NCI-H146 (cell line): ENCODE results near the gene ALKAL2.
A peak's percentile ranks its signal among the peaks of the same experiment; 100 is the strongest.

Source experiments
- DNase-seq: peaks from one replicate; lab custom pipeline; 2025; lab: John Stamatoyannopoulos, UW

Gene ALKAL2

DNA sequence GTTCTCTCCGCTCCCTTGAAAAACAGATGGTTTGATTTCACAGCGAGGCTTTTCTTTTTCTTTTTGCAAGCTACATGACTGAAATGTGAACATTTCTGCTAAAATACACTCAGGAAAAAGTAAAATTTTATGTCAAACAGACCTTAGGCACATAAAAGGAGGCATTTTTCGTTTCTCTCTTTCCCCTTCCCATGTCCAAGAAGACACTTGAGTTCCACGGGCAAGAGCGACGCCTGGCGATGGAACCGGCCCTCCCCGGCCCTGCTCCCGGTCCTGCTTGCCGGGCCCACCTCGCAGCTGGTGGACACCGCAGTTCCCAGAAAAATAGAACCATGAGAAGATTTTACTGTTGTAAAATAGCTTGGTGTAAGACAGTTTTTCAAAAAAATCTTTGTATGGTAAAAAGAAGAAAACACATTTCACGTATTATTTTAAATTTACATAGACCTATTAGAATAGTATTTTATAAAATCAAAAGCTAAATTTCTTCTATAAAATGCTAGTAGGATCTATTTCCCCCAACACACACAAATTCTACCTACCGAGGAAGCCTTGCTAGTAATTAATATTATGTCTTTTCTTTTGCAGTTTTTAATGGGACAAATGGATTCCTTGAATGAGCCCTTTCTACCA, 2.3 kb upstream of the ALKAL2 start:
- DNase-seq: no peak

DNA sequence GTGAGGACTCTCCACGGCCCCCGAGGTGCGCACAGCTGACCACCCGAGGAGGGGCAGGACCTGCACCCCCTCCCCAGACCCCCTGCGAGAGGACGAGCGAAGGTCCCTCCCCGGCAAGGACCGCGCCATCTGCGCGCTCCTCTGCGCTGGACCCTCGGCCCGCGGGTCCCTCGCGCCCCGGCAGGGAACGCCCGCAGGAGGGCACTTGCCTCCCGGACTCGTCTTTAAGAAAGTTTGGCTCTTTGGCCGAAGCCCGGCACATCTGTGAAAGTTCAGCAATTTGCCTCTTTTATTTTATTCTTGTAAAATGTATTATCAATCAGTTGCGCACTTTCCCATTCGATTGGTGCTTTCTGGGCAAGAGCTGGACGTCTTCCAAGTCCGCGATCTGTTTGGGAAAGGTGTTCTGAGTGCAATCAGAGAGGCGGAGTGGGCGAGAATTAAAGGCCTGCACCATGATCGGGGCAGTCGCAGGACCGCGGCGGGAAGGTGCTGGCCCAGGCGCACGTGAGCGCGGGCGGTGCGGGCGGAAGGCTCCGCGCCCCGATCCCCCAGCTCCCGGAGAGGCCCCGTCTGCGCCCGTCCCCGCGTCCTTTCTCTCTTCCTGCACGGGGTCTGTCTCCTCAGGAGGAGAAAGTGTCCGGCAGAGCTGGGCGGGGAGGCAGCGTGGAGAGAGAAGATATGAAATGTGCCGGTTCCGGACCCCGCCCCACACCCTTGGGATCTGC, 1.6 kb upstream of the ALKAL2 start:
- no peak for DNase-seq

DNA sequence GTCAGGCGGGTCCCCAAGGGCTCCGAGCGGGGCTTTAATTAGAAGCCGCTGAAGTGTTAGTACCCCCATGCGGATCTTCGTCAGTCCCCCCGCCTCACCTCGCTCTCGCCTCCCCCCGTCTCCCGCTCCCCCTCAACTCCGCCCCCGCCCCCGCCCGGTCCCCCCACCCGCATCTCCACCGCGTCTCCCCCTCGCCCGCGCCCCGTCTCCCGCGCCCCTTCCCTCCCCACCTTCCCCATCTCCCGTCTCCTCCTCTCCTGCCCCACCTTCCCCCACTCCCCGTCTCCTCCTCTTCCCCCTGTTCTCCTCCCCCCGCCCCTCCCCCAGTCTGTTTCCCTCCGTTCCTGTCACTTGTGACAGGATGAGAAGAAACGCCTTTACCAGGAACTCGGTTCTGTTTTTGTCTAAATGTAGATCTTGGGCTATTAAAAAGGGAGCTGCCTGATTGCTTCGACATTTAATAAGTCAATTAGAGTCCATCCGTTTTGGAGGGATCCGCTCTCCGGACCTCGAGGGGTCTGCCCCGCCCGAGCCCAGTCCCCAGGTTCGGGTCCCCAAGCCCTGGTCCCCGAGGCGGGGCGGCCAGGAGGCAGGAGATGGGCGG, 969 bp upstream of the ALKAL2 start:
- no peak for DNase-seq

DNA sequence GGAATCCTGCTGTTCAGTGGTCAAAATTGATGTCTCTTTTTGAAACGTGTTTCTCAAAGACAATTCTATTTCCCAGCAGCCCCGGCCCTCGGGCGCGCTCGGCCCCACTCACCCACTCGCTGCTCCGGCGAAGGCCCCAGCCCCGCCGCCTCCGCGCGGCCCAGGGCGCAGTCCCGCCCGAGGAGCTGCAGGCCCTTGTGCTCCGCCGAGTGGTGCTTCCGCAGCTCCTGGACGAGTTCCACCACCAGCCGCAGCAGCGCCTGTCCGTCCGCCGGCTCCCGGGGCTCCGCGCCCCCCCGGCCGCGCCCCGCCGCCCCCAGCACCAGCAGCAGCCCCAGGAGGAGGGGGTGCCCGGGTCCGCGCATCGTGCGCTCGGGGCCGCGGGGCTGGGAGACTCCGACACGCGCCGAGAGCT, 413 bp downstream of the ALKAL2 start:
- DNase-seq: peak; percentile 67

DNA sequence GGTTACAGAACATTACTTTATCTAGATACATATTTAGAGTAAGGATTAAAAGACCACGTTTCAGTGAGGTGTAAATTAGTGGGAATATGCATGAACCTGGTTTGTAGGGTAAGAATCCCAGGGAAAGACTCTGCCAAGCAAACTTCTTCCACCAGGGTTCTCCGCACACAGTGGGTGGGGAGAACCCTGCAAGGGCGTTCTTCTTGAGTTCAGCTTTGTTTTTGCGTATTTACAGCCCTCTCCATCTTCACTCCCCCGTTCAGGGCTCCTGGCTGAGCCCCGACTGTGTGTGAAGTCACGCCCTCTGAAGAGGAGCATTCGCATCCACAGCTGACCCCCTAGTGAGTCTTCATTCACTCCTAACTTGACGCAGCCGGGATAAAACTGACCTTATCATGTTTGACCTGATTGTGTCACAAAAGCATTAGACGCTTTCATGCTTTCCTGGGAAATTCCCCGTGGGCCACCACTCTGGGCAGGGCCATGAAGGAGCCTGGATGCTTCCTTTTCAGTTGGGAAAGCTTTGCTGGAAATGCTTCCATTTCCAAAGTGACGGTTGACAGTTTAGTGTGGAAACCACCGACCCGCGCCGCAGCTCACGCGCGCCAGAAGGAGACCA, 1.0 kb downstream of the ALKAL2 start:
- peak; percentile 30 for DNase-seq

DNA sequence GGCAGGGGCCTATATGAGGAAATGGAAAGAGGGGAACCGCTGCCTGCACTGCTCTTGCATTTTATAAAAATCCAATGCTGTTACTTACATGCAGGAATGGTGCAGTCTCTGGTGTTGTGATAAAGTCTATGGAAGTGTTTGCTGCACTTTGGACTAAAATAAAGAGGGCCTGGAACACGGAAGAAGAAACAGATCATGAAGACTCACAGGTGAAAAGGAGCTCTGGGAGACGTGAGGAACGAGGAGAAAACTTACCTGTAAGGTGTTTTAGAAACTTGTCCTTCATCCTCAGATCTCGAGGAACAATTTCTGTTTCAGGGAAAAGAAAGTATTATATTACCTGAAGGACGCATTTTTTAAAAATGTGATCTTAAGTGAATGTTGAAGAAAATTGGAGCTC, 1.9 kb downstream of the ALKAL2 start:
- DNase-seq: no peak

DNA sequence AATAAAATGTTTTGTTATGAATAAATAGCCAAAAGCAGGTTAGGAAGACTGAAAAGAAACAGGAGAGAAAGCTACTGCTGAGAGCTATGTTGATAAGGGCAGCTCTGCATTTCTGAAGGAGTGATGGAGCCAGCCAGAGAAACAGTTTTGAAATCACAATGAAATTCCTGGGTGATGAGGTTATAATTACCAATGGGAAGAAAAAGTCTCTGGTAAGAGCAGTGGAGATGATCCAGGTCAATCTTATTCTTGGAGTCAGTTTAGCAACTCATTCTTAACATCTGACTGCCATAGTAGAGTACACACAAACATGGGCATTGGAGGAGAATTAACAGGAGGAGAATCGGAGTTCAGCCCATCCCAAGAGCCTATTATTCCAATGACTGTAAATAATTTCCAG, 2.4 kb downstream of the ALKAL2 start:
- DNase-seq: no peak

DNA sequence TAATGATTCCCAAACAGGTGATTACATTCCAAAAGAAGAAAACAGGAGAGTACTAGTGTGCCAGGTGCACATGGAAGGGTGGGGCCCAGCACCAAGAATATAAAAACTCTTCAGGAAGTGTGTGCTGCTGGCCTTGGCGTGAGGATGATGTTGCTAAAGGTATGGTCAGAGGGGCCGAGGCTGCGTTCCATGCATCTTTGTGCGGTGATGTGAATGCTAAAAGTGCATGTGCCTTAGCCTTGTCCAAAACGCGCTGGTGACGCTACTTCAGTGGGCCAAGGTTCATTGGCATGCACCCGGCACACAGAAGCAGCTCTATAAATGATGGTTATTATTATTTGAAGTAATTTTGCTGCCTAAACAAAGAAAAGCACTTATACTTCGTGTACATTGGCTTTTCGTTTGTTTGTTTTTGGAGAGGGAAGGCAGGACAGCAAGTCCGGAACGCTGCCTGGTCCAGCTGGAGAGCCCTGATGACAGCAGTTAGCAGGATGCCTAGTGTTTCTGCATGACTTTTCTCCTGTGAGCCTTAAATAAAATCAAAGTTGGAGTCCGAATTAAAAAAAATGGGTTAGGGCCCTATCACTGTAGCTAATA, 2.9 kb downstream of the ALKAL2 start:
- no peak for DNase-seq

DNA sequence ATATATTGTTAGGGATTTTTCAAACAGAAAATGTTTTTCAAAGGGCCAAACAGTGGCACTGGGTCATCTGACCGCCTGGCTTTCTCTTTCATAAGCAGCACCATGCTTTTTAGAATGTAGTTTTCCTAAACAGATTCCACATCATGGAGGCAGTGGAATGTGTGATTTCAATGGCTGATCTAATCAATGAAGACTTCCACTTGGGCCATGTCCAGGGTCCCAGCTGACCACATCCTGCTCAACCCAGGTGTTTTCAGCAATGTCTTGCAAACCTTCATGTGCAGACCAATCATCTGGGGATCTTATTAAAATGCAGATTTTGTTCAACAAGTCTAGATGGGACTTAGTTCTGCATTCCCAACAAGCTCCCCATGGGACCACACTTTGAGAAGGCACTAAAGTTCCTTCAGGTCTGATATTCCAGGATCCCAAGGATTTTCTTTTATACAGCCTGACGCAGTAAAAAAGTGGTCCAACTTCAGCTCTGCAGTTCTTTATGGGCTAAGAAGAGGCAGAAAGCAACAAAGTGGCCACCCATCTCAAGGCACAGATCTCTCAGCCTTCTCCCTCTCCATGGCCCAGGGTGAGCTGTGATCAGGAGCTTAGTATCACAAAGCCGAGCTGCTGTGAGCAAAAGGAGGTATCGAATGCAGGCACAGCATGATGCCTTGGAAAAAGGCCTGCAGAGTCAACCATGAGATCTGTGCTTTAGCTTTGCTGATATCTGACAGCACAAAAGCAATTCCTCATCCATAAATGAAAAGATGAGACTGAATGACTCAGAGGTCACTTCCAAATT, 3.7 kb downstream of the ALKAL2 start:
- no peak for DNase-seq

DNA sequence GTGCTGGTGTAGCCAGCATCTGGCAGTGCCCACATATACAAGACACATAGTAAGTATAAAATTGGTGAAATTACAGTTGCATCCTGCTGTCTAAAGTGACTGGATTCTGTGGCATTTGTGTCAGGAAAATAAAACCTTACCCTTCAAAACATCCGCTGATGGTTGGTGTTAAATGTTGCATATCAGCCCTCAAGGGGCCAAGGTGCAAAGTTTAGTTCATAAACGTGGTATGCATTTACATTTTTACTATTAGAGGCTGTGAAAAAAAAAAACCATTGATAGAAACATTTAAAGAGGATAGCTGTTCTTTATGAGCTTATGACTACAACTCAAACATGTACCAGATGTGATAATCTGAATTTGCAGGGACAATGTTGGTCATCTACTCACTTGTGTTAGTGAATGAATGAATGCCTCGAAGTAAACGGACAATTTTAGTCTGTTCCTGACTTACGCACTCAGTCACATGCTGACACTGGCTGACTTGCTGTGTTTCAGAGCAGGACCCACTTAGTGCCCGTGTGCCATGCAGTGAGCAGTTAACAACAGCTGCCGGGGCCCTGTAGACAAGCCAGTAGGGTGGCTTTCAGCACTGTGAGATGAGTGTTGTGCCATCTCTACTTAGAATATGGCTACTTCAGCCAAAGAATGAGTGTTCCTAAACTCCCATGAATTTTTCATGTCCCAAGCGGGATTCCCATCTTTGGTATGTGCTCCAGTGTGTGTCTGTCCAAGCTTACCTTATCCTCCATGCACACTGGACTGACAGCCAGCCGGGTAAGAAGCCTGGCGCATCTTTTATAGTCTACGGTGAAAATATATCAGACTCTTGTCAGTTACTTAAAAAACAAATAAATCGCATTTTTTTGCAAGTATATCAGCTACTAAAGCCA, 5.3 kb downstream of the ALKAL2 start:
- DNase-seq: no peak

DNA sequence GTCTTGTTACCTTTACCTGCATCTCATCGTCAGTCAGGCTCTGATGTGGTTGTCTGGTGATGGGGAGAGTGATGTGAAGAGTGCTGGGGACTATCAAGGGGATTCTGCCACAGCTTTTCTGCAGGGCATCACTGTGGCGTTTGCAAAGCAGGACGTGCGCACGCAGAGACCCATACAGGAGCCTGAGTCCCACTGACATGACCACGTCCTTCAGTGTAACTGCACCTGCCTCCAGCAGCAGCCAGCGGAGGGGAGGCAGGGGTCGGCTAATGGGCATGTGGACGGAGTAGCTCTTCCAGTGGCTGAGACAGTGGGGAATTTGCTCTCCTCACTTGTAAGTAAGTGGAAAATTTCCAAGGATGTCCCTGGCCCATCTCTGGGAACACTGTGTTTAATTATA, 6.5 kb downstream of the ALKAL2 start:
- DNase-seq: no peak

DNA sequence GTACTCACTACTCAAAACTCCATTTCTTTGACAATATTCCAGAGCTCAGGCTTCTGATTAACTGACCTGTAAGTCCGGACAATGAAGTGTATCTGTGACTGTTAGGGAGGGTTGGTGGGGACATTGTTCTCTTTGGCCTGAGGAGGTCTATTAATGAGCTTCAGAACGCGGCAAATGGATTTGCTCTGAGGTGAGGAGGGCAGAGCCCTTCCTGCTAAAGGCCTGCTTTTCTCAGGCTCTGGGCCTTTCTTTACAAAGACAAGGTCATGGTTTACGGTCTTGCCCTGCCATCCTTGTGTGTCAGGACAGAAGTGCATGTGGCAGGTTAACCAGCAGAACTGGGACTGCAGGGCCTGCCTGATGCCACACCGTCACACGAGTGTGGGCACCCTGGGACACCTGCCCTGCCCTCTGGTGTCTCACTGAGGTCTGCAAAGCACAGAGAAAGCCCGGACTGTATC, 7.2 kb downstream of the ALKAL2 start:
- no peak for DNase-seq

DNA sequence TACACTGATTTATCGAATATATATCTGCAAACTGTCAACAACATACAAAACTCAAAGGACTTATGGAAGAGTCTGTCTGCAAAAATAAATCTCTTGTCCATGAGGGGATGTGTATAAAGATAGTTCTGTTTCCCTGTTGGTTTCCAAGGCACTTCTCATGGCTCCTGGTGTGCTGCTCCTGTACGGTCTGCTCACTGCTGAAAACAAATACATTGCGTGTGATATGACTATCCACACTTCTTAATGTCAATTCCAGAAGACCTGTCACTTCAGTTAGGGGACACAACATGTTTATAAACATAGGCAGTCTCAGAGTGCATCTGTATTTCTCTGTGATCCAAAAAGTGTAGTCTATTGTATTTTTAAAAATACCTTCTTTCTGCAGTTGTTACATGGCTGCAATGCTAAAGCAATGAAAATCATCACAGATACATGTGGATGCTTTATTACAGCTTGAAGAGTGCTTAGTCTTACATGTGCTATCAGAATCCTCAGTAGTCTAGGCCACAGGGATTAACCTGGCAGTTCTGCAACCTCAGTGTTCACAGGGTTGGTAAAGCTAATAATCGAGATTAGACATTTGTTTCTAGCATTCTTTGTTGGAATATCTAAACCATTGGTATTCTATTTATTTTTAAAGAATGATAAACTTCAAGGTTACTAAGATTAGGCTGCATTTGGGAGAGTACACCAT, 7.8 kb downstream of the ALKAL2 start:
- no peak for DNase-seq

DNA sequence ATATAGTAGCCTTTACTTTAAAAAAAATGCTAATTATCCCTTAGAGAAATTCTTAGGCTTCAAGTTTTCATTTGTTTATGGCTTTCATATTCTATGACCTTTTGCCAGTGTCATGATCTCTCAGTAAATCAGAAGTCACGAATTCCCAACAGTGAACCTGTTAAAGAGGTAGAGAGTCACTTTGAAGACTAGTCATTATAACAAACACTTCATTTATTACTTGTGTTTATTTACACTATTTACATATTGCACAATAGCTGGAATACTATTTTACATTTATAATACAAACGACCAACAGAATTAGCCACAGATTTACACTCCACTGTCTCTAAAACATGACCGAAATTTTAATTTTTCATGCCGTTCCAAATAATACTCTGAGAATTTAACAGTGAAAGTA, 8.5 kb downstream of the ALKAL2 start:
- DNase-seq: no peak

DNA sequence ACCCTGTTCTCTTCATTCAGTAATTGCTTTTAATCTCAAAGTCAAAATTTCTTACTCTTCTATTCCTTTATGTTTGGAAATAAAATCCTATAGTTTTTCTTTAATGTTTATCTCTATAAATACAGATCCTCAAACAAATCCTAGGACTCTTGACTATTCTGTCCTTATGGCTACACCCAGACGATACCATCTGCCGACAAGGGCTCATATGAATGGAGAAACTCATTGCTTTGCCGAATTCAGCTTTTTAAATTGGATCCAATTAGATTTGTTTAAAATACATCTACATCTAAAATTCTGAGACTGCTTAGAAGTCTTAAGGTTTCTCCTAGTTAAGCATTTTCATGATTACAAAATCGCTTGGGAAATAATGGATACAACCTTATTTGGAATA, 9.0 kb downstream of the ALKAL2 start:
- DNase-seq: no peak

DNA sequence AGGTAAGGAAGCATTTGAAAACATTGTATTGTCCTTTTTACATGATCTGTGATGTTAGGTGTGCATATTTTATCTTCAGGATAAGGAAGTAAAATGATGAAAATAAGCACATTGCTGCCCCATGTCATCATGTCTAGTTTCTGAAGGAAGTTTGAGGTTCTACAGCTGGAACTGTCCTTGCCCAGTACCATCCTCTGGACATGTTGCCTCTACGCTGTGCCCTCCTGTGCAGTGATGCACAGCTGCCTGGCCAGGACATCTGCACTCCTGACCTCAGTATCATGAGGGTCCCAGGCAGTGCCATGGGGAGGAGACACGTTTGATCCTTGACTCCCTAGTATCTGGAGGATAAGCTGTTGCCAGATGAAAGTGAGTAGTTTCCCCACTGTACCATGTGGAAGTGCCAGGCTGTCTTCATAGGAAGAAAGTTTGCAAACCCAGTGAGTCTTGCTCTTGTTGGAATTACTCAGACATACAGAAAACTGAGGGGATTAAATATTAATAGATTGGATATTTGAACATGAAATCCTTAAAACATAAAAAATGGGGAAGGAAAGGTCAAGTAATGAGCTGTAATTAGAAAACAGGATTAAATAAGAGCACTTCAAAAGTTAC, 9.5 kb downstream of the ALKAL2 start:
- no peak for DNase-seq

DNA sequence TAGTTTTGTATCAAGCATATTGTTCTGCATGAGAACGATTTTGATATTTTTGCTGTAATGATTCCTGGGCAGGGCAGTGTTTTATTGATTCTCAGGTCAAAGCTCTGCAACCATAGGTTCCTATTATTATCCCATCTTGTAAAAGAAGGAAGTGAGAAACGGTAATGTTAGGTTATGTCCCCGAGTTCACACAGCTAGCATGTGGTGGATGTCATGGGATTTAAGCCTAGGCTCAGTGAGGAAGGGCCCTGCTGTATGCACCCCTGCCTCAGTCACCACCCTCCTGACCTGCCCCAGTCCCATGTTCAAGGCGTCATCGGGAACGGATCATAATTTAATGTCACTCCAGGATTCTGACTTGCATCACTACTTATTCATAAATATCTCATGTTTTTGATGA, 12.4 kb downstream of the ALKAL2 start:
- DNase-seq: no peak

DNA sequence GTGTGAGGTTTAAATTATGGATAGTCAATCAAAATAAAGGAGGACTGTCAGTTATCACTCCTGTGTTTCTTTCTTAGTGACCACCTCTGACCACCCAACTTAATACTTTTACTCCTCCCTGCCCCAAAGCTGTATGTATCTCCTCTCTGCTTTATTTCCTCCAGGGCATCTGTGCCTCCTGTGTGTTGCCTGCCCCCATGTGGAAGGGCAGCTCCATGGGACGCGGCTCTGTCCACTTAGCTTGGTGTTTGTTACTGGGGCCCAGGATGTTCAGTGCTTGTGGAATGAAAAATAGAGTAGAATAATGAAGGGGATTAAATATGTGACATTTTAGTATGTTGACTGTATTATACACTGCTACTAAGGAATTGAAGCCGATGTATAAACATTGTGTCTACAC, 13.4 kb downstream of the ALKAL2 start:
- no peak for DNase-seq

DNA sequence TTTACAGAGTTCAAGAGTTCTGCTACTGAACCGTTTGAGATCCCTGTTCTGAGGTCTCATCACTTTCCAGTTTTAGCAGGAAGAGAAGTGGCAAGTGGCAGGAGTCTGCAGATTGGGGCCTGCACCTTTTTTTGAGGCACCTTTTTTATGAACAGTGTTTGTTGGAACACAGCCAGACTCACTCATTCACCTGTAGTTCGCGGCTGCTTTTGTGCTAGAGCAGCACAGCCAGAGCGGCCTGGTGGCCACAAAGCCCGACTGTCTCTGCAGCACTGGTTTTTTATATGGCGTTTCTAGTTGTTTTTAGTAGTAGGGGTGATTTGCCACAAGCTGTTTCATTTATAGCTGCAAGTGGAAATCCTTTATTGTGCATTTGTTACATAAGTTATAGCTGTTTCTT, 14.6 kb downstream of the ALKAL2 start:
- DNase-seq: peak; percentile 33

DNA sequence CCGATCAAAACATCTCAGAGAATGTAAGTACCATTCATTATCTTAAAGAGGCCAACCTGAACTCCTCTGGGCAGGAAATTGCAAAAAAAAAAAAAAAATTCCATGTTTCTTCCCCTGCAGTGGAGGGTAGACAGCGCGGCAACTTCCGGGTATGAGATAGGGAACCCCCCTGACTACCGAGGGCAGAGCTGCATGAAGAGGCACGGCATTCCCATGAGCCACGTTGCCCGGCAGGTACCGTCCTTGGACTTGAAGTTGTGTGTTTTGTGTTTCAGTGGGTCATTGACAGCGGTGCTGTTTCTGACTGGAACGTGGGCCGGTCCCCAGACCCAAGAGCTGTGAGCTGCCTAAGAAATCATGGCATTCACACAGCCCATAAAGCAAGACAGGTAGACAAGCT, 16.0 kb downstream of the ALKAL2 start:
- DNase-seq: no peak
